ENCODE results near the gene LNP1. TPM values are rescaled to one million over a fixed set of nuclear protein-coding genes. Genes with fewer than 3 reads are reported as not detected.
"Not testable (repeated sequence)": the region's sequence is repeated elsewhere in the genome, so short reads cannot be mapped to it uniquely, and the experiment has no call there.

The LNP1 gene
- total RNA-seq, 1 donor from 2014 or later: 2.4 TPM

- ChIA-PET POLR2A (no interaction called here), CTCF (no interaction called here)
These were observed 37.3 kb downstream of the LNP1 start for GRCh38 chr3:100438623-100438974.

GRCh38 chr3:100440895-100441294, 39.6 kb downstream of the LNP1 start:
- Mint-ChIP-seq H3K27ac (no peak overlapping the region), H3K36me3 (ENCODE audit: low read depth) (no peaks in the 10 kb centered on the region), H3K27me3 (no peaks in the 10 kb centered on the region), H3K4me3 (no peak overlapping the region), H3K4me1 (no peaks in the 10 kb centered on the region), H3K9me3 (peaks cover 6% of the 10 kb centered on the region)
- no peak for ATAC-seq (ENCODE audit: low read depth)
- DNase-seq: no peak
- ChIA-PET POLR2A (no interaction called here), CTCF (no interaction called here)
- no peak for TF ChIP-seq CTCF (IDR thresholded peaks at IDR 0.05)
- intact Hi-C loops (cut with micrococcal nuclease): no loop called here

More at GRCh38 chr3:100438623-100438974, 37.3 kb downstream of the LNP1 start:
- Mint-ChIP-seq H3K9me3 (peaks cover 4% of the 10 kb centered on the region), H3K4me3 (no peak overlapping the region), H3K27me3 (no peaks in the 10 kb centered on the region), H3K4me1 (no peaks in the 10 kb centered on the region), H3K27ac (no peak overlapping the region), H3K36me3 (ENCODE audit: low read depth) (no peaks in the 10 kb centered on the region)
- no peak for DNase-seq
- intact Hi-C loops (cut with micrococcal nuclease): no loop called here
- ATAC-seq (ENCODE audit: low read depth): no peak
- TF ChIP-seq CTCF (IDR thresholded peaks at IDR 0.05): no peak

GRCh38 chr3:100443690-100444089, 42.4 kb downstream of the LNP1 start:
- H3K27me3 Mint-ChIP-seq: no peaks in the 10 kb centered on the region

GRCh38 chr3:100447067-100447466, 45.7 kb downstream of the LNP1 start:
- H3K27ac Mint-ChIP-seq; H3K9me3 Mint-ChIP-seq; intact Hi-C loops (cut with micrococcal nuclease); H3K36me3 Mint-ChIP-seq (ENCODE audit: low read depth); H3K27me3 Mint-ChIP-seq; CTCF ChIA-PET; DNase-seq; ATAC-seq (ENCODE audit: low read depth); H3K4me1 Mint-ChIP-seq; H3K4me3 Mint-ChIP-seq; POLR2A ChIA-PET: not testable (repeated sequence)

More at GRCh38 chr3:100443690-100444089, 42.4 kb downstream of the LNP1 start:
- ChIA-PET POLR2A (no interaction called here), CTCF (no interaction called here)
- Mint-ChIP-seq H3K36me3 (ENCODE audit: low read depth) (no peaks in the 10 kb centered on the region), H3K4me1 (no peaks in the 10 kb centered on the region), H3K9me3 (peaks cover 6% of the 10 kb centered on the region), H3K4me3 (no peak overlapping the region), H3K27ac (no peak overlapping the region)
- ATAC-seq (ENCODE audit: low read depth): no peak
- intact Hi-C loops (cut with micrococcal nuclease): no loop called here
- no peak for TF ChIP-seq CTCF (IDR thresholded peaks at IDR 0.05)
- no peak for DNase-seq

GRCh38 chr3:100448079-100448478, 46.7 kb downstream of the LNP1 start:
- H3K4me1 Mint-ChIP-seq: no peaks in the 10 kb centered on the region

More at GRCh38 chr3:100448079-100448478, 46.7 kb downstream of the LNP1 start:
- no peak for TF ChIP-seq CTCF (IDR thresholded peaks at IDR 0.05)
- Mint-ChIP-seq H3K27ac (no peak overlapping the region), H3K4me3 (no peak overlapping the region), H3K36me3 (ENCODE audit: low read depth) (no peaks in the 10 kb centered on the region), H3K27me3 (no peaks in the 10 kb centered on the region), H3K9me3 (peaks cover 3% of the 10 kb centered on the region)
- CTCF ChIA-PET: no interaction called here
- intact Hi-C loops (cut with micrococcal nuclease): no loop called here
- POLR2A ChIA-PET: no interaction called here
- DNase-seq (no peak), ATAC-seq (ENCODE audit: low read depth) (no peak)

Measured in activated B cell treated with CpG ODN at 0.5 μM for 24 hours (primary cell).